NCI-H345 (cell line): ENCODE results near the gene DSCAM.
A peak's percentile ranks its signal among the peaks of the same experiment; 100 is the strongest.

Experiments
- DNase-seq: peaks from one replicate; lab custom pipeline; 2025; lab: John Stamatoyannopoulos, UW

The DSCAM gene

GRCh38 chr21:40707656-40708244 is 139.2 kb downstream of the DSCAM start:
- DNase-seq = no peak

- no peak for DNase-seq
These were observed 139.9 kb downstream of the DSCAM start for GRCh38 chr21:40706806-40707655.

DNA sequence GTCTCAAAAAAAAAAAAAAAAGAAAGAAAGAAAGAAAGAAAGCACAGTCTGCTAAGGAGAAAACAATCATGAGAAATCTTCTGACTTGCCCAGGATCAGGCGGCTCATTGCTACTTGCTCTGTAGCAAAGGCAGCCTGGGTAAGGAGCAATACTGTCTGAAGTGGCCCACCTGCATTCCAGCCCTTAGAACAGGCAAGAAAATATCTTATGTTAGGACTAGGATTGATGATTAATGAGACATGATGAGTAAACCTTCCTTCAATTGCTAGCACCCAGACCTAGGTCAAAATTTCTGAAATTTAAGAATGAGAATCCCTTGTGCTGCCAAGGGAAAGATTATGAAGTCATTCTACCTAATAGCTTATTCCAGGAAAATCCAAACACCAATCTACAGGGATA is 140.8 kb downstream of the DSCAM start:
- DNase-seq = no peak

GRCh38 chr21:40704141-40704540 is 142.8 kb downstream of the DSCAM start:
- DNase-seq = no peak

DNA sequence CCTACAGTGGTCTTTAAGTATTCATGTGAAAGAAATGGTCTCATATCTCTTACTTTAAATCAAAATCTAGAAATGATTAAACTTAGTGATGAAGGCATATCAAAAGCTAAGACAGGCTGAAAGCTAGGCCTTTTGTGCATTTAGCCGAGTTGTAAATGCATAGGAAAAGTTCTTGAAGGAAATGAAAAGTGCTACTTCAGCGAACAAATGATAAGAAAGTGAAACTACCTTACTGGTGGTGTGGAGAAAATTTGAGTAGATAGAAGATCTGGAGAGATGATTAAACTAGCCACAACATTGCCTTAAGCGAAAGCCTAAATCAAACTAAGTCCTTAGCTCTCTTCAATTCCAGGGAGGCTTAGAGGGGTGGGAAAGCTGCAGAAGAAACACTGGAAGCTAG is 147.6 kb downstream of the DSCAM start:
- no peak for DNase-seq

GRCh38 chr21:40696246-40696645 is 150.7 kb downstream of the DSCAM start:
- no peak for DNase-seq

- DNase-seq = no peak
These were observed 157.1 kb downstream of the DSCAM start for GRCh38 chr21:40689840-40690360.

DNA sequence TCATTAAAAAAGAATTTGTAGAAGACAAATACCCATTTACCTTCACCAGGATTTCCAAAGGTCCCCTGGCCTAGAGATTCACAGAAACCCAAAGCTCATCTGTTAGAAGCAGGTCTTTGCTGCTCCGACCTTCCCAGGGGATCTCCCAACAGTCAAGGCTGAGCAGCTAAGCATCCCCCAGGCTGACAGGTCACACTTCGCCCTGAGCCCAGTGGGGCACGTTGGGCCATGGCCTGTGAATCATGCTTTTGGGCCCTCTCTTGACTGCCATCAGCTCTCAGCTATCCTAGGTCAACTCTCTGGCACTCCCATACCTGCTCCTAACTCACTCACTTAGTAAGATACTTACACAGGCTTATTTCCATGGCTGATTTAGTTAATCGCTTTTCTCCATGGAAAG is 157.7 kb downstream of the DSCAM start:
- no peak for DNase-seq

DNA sequence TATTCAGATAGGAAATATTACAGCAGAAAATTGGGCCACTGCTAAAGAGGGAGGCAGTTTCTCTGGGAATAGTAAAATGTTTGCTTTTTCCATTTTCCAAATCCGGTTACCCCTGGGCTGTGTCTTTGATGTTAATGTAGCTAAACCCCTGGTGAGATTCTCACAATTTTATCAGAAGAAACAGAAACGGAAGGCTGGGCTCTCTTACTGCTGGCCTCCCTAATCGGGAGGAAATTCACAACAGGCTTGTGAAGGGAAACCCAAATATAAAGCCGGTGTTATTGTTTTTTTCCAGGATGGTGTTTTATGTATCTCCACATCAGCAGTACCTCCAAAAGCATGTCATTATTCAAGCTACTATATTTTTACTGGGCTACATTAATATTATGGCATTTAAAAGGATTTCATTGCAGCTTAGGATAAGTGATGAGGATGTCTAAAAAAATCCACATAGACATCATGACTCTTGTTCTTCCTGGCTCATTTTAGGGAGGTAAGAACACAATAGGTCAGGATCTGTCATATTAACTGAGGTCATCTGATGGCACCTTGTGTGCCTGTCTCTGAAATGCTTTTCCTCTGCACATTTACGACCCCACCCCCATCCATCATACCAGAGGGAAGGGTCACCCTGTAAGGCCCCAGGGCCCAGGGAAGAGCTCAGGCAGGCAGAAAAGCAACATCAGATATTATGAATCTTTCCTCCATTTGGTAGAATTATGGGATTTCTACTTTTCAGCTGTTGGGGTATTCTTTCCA is 158.7 kb downstream of the DSCAM start:
- DNase-seq = no peak

DNA sequence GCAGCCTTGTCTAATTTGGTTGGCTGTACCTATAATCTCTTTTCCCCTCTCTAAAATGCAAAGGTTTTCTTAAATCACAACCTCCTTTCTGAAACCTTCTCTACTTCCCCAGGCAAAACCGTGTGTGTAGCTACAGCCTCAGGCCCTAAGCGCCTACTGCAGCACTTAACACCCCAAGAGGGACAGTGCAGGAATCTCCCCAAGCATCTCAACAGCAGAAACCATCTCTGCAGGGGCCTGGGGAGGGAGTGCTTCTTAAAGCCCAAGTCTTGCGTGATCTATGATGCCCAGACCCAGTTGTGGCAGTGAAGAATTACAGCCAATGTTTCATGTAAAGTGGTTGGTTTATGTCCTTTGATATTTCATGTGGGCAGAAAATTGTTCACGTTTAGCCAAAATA is 159.3 kb downstream of the DSCAM start:
- DNase-seq = no peak

GRCh38 chr21:40686526-40686925 is 160.4 kb downstream of the DSCAM start:
- no peak for DNase-seq

DNA sequence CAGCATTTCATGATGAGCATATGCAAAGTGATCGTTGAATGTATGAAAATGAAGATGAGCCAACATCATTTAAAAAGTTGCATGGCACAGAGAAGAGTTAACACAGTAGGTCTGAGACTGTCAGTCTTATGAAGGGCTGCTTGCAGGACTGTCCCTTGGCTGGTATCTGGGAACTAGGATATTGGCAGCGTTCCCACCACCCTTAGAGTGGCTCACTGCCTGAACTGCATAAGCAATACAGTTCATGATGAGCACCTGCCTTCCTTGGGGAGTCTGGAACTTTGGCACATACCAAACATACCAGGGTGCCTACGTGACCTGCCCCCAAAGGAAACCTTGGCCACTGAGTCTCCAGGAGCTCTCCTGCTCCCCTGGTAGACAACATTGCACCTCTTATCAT is 161.8 kb downstream of the DSCAM start:
- DNase-seq = peak; percentile 59

DNA sequence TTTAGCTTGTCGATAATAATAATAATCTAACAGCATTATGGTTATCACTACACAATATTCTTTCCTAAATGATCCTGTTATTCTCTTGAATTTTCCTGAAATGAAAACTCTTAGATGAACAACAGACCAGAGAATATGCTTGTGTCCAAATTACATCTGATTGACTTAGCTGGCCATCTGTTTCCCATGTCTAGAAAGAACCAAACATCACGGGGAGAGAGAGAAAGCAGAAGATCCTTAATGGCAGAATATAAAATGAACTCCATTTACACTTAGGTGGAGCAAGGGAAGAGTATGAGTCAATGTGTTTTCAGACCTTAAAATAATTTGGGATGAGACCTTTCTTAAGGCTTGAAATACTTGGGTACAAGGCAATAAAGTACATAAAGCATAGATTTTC is 162.2 kb downstream of the DSCAM start:
- DNase-seq = no peak

DNA sequence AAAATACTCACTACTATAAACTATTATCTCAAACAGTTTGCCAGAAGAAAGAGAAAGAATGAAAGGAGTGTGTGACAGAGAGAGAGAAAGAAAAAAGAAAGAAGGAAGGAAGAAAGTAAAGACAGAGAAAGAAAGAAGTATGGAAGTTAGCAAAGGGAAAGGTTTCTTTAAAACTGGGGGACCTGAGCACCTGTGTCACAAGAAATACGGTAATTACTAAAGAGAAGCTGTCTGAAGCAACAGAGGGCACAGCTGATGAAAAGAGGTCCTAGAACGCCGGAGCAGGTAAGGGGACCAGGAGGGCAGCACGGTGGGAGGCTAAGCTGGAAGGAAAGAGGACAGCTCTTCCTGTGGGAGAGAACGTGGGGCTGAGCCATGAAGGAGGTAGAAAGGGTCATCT is 163.6 kb downstream of the DSCAM start:
- no peak for DNase-seq

DNA sequence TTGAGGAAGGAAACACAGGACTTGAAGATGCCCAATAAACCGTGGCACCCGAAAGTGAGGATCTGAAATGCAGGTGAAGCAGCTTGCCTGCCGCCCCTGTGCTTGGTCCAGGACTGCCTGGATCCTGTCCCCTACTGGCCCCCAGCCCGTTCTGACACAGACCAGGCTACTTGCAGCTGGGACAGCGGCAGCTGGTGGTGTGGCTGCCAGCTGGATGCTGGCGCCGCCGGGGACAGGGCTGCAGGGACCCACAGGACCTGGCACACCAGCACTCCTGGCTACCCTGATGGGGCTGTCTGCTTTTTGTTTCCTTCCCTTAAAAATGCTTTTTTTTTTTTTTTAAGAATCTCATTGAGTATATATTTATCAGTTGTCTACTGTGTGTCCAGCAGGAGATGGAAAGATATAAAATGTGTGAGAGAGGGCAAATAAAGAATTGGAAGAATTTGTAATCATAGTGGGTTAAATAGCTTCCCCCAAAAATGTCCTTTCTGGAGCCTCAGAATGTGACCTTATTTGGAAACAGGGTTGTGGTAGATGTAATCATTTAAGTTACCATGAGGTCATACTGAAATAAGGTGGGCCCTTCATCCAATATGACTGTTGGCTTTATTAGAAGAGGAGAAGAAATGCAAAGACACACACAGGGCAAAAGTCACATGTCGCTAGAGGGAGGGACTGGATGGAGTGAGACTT is 165.6 kb downstream of the DSCAM start:
- DNase-seq = no peak

GRCh38 chr21:40680311-40680710 is 166.6 kb downstream of the DSCAM start:
- peak; percentile 82 for DNase-seq

DNA sequence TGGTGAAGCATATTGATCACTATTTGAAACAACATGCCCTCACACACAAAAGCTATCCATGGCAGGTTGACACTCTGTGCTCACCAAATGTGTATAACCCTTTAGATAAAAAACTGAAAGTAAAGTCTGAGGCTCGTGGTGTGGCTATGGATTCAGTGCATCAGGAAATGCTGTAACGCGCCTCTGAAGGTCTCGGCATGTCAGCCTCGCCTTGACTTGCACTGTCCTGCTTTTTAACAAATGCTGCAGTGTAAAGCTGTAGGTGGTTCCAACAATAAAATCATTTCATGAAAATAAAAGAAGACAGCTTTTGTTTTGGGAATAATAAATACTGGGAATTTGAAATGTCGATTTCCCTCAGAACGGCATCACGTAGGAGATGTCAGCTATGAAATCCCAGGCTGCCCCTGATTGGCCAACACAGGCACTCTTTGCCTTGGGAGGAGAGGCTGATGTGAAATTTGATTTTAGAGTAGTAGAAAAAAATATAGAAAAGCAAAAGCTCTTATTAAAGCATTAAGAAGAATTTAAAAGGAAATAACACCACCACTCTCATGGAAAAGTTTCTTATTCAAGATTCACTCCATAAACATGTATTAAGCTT is 168.2 kb downstream of the DSCAM start:
- DNase-seq = no peak

- DNase-seq = no peak
These were observed 171.9 kb downstream of the DSCAM start for GRCh38 chr21:40675017-40675416.

- no peak for DNase-seq
These were observed 174.4 kb downstream of the DSCAM start for GRCh38 chr21:40672602-40673001.

DNA sequence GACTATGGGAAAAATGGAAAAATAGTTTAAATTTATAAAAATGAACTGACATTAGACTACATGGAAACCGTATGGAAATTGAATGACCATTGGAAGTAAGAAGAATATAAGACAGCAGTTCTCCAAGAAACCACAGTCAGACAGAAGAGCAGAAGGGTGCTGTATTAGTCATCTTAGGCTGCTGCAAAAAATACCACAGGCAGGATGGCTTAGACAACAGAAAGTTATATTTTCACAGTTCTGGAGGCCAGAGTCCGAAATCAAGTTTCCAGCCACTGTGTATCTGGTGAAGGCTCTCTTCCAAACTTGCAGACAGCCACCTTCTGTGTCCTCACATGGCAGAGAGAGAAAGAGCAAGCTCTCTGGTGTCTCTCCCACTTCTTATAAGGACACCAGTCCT is 175.2 kb downstream of the DSCAM start:
- DNase-seq = no peak

DNA sequence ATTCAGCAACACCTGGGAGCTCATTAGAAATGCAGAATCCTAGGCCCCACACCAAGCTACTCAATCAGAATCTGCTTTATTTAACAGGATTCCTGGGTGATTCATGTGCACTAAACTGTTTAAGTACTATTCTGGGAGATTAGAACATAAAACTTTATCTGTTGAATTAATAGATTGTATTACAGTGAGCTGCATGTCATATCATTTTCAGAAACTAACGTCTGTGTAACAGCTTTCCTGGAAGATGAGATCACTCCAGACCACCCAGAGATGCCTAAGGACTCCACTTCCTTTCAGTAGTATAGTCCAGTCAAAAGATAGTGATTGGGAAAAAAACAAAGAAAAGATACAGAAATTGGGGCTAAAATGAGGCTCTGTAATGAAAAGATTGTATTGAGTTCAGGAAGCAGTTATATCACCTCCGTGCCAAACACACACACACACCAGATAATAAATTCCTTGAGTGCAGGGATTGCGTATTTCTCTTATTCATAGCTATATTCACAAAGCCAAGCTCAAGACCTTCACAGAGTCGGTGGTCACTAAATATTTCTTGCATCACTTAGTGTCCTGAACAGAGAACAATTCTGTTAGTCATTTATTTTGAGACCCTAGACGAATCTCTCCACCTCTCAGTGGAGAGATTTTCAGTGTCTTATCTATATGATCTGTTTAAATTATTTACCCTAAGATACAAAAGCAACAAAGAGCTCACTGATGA is 178.2 kb downstream of the DSCAM start:
- no peak for DNase-seq
